Keratinocyte (primary cell): ENCODE data around the gene MAP2K2. TPM values are rescaled to one million over a fixed set of nuclear protein-coding genes. Genes with fewer than 3 reads are reported as not detected.
"Not testable (repeated sequence)": the region's sequence is repeated elsewhere in the genome, so short reads cannot be mapped to it uniquely, and the experiment has no call there.

Experiments used
- DNase-seq: peaks from one replicate; pipeline ENCODE4 v3.0.0-alpha.2; 2011; ENCODE audit warnings: low read depth, missing footprints, low spot score
- FAIRE-seq: peaks from 2 replicates; lab custom pipeline; 2011; peaks lifted over from hg19 to GRCh38; lab: Jason Lieb, UNC
- H2AFZ ChIP-seq: 2 replicates; pipeline ENCODE4 v1.6.0; 2012; ENCODE audit warnings: low read length, control low read depth, inconsistent platforms; ENCODE audit not compliant: control insufficient read depth
- H3K27ac ChIP-seq: 2 replicates; pipeline ENCODE4 v1.5.1; 2011; ENCODE audit warnings: low read length; ENCODE audit not compliant: control insufficient read depth, insufficient read depth
- H3K27me3 ChIP-seq: 3 replicates; pipeline ENCODE4 v1.6.0; 2011; ENCODE audit warnings: low read length; ENCODE audit not compliant: control insufficient read depth, insufficient read depth; ENCODE audit errors: extremely low read depth
- H3K36me3 ChIP-seq, 2 experiments: 2 replicates in 1 of 2; 3 replicates in 1 of 2; pipeline ENCODE4 v1.5.1; 2011; ENCODE audit warnings: low read length in 2 of 2, mild to moderate bottlenecking in 1 of 2; ENCODE audit not compliant: control insufficient read depth in 2 of 2, insufficient read depth in 2 of 2; ENCODE audit errors: extremely low read depth in 1 of 2
- H3K4me1 ChIP-seq: 3 replicates; pipeline ENCODE4 v1.5.1; 2011; ENCODE audit warnings: low read length; ENCODE audit not compliant: control insufficient read depth, insufficient read depth; ENCODE audit errors: extremely low read depth
- H3K4me2 ChIP-seq: 3 replicates; pipeline ENCODE4 v1.6.0; 2011; ENCODE audit warnings: low read depth, low read length; ENCODE audit not compliant: control insufficient read depth, insufficient read depth; ENCODE audit errors: extremely low read depth
- H3K4me3 ChIP-seq, 3 experiments: fragments of 200-600 bp in 1 of 3; sonication (generic) in 1 of 3; 2 replicates in 2 of 3; 3 replicates in 1 of 3; pipeline ENCODE4 v1.5.1; 2011 to 2016; ENCODE audit warnings: low read length in 3 of 3, mild to moderate bottlenecking in 3 of 3, control low read depth in 2 of 3, inconsistent platforms in 1 of 3, low read depth in 1 of 3, mixed read lengths in 1 of 3, mixed run types in 1 of 3, moderate library complexity in 1 of 3; ENCODE audit not compliant: control insufficient read depth in 2 of 3, insufficient read depth in 2 of 3; ENCODE audit errors: extremely low read depth in 1 of 3
- H3K79me2 ChIP-seq: 2 replicates; pipeline ENCODE4 v1.6.0; 2012; ENCODE audit warnings: low read length; ENCODE audit not compliant: control insufficient read depth, insufficient read depth
- H3K9ac ChIP-seq: 3 replicates; pipeline ENCODE4 v1.6.0; 2011; ENCODE audit warnings: low read length; ENCODE audit not compliant: control insufficient read depth, insufficient read depth; ENCODE audit errors: extremely low read depth
- H3K9me1 ChIP-seq: 3 replicates; pipeline ENCODE4 v1.6.0; 2011; ENCODE audit warnings: low read length; ENCODE audit not compliant: control insufficient read depth, insufficient read depth; ENCODE audit errors: extremely low read depth
- H3K9me3 ChIP-seq: 2 replicates; pipeline ENCODE4 v1.5.1; 2012; ENCODE audit warnings: low read depth, low read length; ENCODE audit not compliant: control insufficient read depth
- H4K20me1 ChIP-seq: 3 replicates; pipeline ENCODE4 v1.6.0; 2011; ENCODE audit warnings: low read length; ENCODE audit not compliant: control insufficient read depth, insufficient read depth; ENCODE audit errors: extremely low read depth
- CTCF ChIP-seq, 3 experiments: IDR thresholded peaks in 1 of 3; conservative IDR thresholded peaks in 1 of 3; optimal IDR thresholded peaks in 1 of 3; 2 replicates in 2 of 3; 3 replicates in 1 of 3; pipeline versions ENCODE3 to v1.5.1; 2011; ENCODE audit warnings: low read length in 3 of 3, mild to moderate bottlenecking in 3 of 3, moderate library complexity in 2 of 3, control low read depth in 1 of 3, inconsistent platforms in 1 of 3; ENCODE audit not compliant: insufficient read depth in 2 of 3; ENCODE audit errors: extremely low read depth in 1 of 3
- EZH2 ChIP-seq: IDR thresholded peaks from one replicate; pipeline ENCODE4 v1.6.1; 2012; ENCODE audit warnings: inconsistent platforms, mild to moderate bottlenecking, low read length, moderate library complexity
- dilution Hi-C: fragments of 300-500 bp; cut with MboI; formaldehyde crosslinking; loops from one replicate; pipeline ENCODE4 v1.7.0; 2020; ENCODE audit warnings: low sequenced_read_pairs; ENCODE audit not compliant: extremely low pct_ligation_motif_present
- polyA plus RNA-seq, 5 experiments: library from polyadenylated mRNA; depleted of rRNA in 3 of 5; stranded (reverse) in 3 of 5; stranded (forward) in 1 of 5; unstranded in 1 of 5; fragments of >200 nt; gene quantifications; 1 replicate in 1 of 5; 2 replicates in 3 of 5; 3 replicates in 1 of 5; pipeline versions ENCODE4 v1.2.1 to v1.2.3, GENCODE V29; 2011 to 2012; ENCODE audit warnings: missing spikeins in 2 of 5, low read depth in 1 of 5, low replicate concordance in 1 of 5

MAP2K2 gene
- polyA plus RNA-seq, 1 donor (not counting 4 experiments of a cell fraction or from before 2014, with no cell fraction given), result 61.8 TPM

- TF ChIP-seq CTCF (optimal IDR thresholded peaks at IDR 0.05 in 1 of 3, IDR thresholded peaks at IDR 0.05 in 1 of 3, conservative IDR thresholded peaks at IDR 0.05 in 1 of 3; ENCODE audit: extremely low read depth in 1 of 3, insufficient read depth in 2 of 3, low read length in 3 of 3) (no peak), EZH2 (no peak)
- Histone ChIP-seq H3K79me2 (no peaks in the 10 kb centered on the region), H2AFZ (no peak overlapping the region), H3K4me1 (peaks cover 15% of the 10 kb centered on the region), H3K27ac (peak overlapping the region; percentile 81), H3K27me3 (no peaks in the 10 kb centered on the region), H3K9ac (peak overlapping the region; percentile 64), H4K20me1 (no peaks in the 10 kb centered on the region), H3K36me3 (no peaks in the 10 kb centered on the region), H3K4me3 (peak overlapping the region in 1 of 3 experiments; percentile 36), H3K4me2 (peak overlapping the region; percentile 46), H3K9me1 (no peaks in the 10 kb centered on the region), H3K9me3 (no peaks in the 10 kb centered on the region)
- DNase-seq (no peak), FAIRE-seq (peak; percentile 84)
- dilution Hi-C loops, result no loop called here
Observed at GRCh38 chr19:4130744-4131438, 7.0 kb upstream of the MAP2K2 start.

- DNase-seq, H2AFZ ChIP-seq, H3K79me2 ChIP-seq, H3K36me3 ChIP-seq, H4K20me1 ChIP-seq, H3K27ac ChIP-seq, H3K27me3 ChIP-seq, H3K9me1 ChIP-seq, H3K9me3 ChIP-seq, H3K4me3 ChIP-seq, FAIRE-seq, H3K9ac ChIP-seq, H3K4me2 ChIP-seq, dilution Hi-C loops: not testable (repeated sequence)
- peaks cover 22% of the 10 kb centered on the region for H3K4me1 ChIP-seq
Observed at GRCh38 chr19:4129050-4129449, 5.1 kb upstream of the MAP2K2 start.

- H4K20me1 ChIP-seq, dilution Hi-C loops, H3K4me3 ChIP-seq, H3K36me3 ChIP-seq, H3K27me3 ChIP-seq, H3K9me3 ChIP-seq, FAIRE-seq, DNase-seq, H3K27ac ChIP-seq, H3K9me1 ChIP-seq, H2AFZ ChIP-seq, H3K9ac ChIP-seq, H3K4me2 ChIP-seq: not testable (repeated sequence)
- Histone ChIP-seq H3K4me1 (peaks cover 29% of the 10 kb centered on the region), H3K79me2 (peaks cover 13% of the 10 kb centered on the region)
Observed at GRCh38 chr19:4127322-4127721, 3.4 kb upstream of the MAP2K2 start.
